GM12873 (cell line): ENCODE results near the gene ASAP2.

Source experiments
- CTCF ChIP-seq: IDR thresholded peaks from 2 replicates; pipeline ENCODE4 v1.5.1; 2012; ENCODE audit warnings: low read depth, mild to moderate bottlenecking, moderate library complexity, low read length, control low read depth; ENCODE audit not compliant: insufficient read depth; ENCODE audit errors: missing control alignments

Gene ASAP2

GRCh38 chr2:9337901-9338300 lies 131.3 kb downstream of the ASAP2 start:
- no peak for TF ChIP-seq CTCF

GRCh38 chr2:9341337-9341887 lies 134.8 kb downstream of the ASAP2 start:
- no peak for TF ChIP-seq CTCF

- TF ChIP-seq CTCF, result no peak
Measured at GRCh38 chr2:9342659-9343058, 136.0 kb downstream of the ASAP2 start.

- TF ChIP-seq CTCF, result no peak
Measured at GRCh38 chr2:9343524-9343923, 136.9 kb downstream of the ASAP2 start.

GRCh38 chr2:9344434-9344833 lies 137.8 kb downstream of the ASAP2 start:
- no peak for TF ChIP-seq CTCF

- no peak for TF ChIP-seq CTCF
Measured at GRCh38 chr2:9345343-9345742, 138.7 kb downstream of the ASAP2 start.

- TF ChIP-seq CTCF, result no peak
Measured at GRCh38 chr2:9345997-9346396, 139.4 kb downstream of the ASAP2 start.

GRCh38 chr2:9346885-9347284 lies 140.3 kb downstream of the ASAP2 start:
- no peak for TF ChIP-seq CTCF
